Effector memory CD4-positive, alpha-beta T cell (primary cell): ENCODE measurements around the gene NAT10.

Experiments used
- DNase-seq, 3 donors: peaks; one replicate each; pipeline ENCODE4 v3.0.0-alpha.2; 2020
- H3K27ac ChIP-seq: 2 replicates; pipeline ENCODE4 v1.7.0; 2013; ENCODE audit warnings: mild to moderate bottlenecking, low read length, moderate library complexity; ENCODE audit not compliant: insufficient read depth, poor library complexity, severe bottlenecking
- H3K27me3 ChIP-seq: replicated peaks from 2 replicates; pipeline ENCODE4 v1.7.0; 2013; ENCODE audit warnings: mild to moderate bottlenecking, low read length; ENCODE audit not compliant: insufficient read depth, control insufficient read depth, poor library complexity, severe bottlenecking
- H3K36me3 ChIP-seq: 2 replicates; pipeline ENCODE4 v1.7.0; 2013; ENCODE audit warnings: mild to moderate bottlenecking, low read length, moderate library complexity; ENCODE audit not compliant: control insufficient read depth, insufficient read depth
- H3K4me1 ChIP-seq: 2 replicates; pipeline ENCODE4 v1.7.0; 2013; ENCODE audit warnings: low read length, mild to moderate bottlenecking; ENCODE audit not compliant: control insufficient read depth, insufficient read depth, poor library complexity, severe bottlenecking
- H3K4me3 ChIP-seq: 2 replicates; pipeline ENCODE4 v1.7.0; 2013; ENCODE audit warnings: low read length, low read depth, mild to moderate bottlenecking; ENCODE audit not compliant: insufficient read depth, poor library complexity, severe bottlenecking
- H3K9me3 ChIP-seq: 2 replicates; pipeline ENCODE4 v1.7.0; 2013; ENCODE audit warnings: mild to moderate bottlenecking, low read length, moderate library complexity; ENCODE audit not compliant: control insufficient read depth

The NAT10 gene

GRCh38 chr11:34155057-34155756, 49.8 kb downstream of the NAT10 start:
- Histone ChIP-seq H3K36me3 (peaks cover 5% of the 10 kb centered on the region), H3K4me1 (no peaks in the 10 kb centered on the region), H3K4me3 (no peak overlapping the region), H3K27me3 (no peaks in the 10 kb centered on the region), H3K27ac (no peak overlapping the region), H3K9me3 (no peaks in the 10 kb centered on the region)
- no peak for DNase-seq

DNA sequence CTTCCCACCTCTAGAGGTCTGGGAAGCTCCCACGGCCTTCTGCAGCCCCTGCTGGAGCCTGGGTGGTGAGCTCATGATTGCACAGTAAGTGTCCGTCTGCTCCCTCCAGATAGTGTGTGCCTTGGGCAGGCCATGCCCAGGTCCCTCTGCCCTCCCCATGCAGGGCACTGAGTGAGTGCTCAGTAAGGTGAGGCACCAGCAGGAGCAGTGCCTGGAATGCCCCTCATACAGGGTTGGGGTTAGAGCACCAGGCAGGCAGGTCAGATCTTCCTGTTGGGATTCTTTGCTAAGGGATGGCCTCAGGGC, 50.3 kb downstream of the NAT10 start:
- Histone ChIP-seq H3K4me1 (no peaks in the 10 kb centered on the region), H3K4me3 (no peak overlapping the region), H3K27ac (no peak overlapping the region), H3K36me3 (peaks cover 1% of the 10 kb centered on the region), H3K27me3 (no peaks in the 10 kb centered on the region), H3K9me3 (no peaks in the 10 kb centered on the region)
- no peak for DNase-seq

DNA sequence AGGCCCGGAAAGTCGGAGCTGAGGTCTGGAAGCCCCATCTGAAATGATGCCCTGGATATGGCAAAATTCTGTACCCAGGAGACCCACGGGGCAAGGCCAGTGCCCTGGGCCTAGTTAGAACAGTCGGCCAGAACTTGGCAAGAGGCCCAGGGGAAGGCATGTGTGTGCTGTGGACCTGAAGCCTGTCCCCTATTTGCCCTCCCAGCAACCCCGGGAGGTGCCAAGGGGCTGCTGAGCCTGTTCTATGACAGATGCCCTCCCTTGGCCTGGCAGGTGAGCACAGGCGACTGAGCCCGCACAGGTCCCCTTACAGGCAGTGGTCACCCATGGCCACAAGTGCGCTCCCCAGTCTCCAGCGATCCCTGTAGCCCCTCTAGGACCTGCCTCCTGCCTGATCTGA, 51.7 kb downstream of the NAT10 start:
- H3K36me3 ChIP-seq: no peaks in the 10 kb centered on the region
- no peaks in the 10 kb centered on the region for H3K4me1 ChIP-seq
- no peak for DNase-seq
- no peak overlapping the region for H3K27ac ChIP-seq
- H3K27me3 ChIP-seq: no peaks in the 10 kb centered on the region
- no peak overlapping the region for H3K4me3 ChIP-seq
- no peaks in the 10 kb centered on the region for H3K9me3 ChIP-seq

DNA sequence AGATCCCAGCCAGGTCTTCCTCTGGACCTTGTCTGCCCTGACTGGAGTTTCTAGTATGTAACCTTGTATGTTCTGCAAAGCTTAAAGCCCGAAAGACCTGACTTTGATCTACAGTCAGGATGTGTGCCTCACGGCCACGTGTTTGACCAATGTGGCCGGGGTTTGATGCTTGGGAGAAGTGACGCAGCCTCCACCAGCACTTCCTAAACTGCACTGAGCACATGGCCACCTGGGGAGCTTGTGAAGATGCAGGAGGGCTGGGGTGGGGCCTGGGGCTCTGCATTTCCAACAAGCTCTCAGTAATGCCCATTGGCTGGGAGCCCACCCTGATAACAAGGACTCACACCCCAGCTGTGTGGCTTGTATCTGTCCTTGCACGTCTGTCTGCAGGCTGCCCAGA, 53.2 kb downstream of the NAT10 start:
- DNase-seq: no peak
- no peaks in the 10 kb centered on the region for H3K9me3 ChIP-seq
- no peaks in the 10 kb centered on the region for H3K4me1 ChIP-seq
- H3K27ac ChIP-seq: no peak overlapping the region
- H3K36me3 ChIP-seq: no peaks in the 10 kb centered on the region
- H3K27me3 ChIP-seq: no peaks in the 10 kb centered on the region
- H3K4me3 ChIP-seq: no peak overlapping the region

GRCh38 chr11:34160049-34160721, 54.8 kb downstream of the NAT10 start:
- DNase-seq: no peak
- Histone ChIP-seq H3K27me3 (no peaks in the 10 kb centered on the region), H3K9me3 (no peaks in the 10 kb centered on the region), H3K4me1 (no peaks in the 10 kb centered on the region), H3K4me3 (no peak overlapping the region), H3K36me3 (no peaks in the 10 kb centered on the region), H3K27ac (no peak overlapping the region)

DNA sequence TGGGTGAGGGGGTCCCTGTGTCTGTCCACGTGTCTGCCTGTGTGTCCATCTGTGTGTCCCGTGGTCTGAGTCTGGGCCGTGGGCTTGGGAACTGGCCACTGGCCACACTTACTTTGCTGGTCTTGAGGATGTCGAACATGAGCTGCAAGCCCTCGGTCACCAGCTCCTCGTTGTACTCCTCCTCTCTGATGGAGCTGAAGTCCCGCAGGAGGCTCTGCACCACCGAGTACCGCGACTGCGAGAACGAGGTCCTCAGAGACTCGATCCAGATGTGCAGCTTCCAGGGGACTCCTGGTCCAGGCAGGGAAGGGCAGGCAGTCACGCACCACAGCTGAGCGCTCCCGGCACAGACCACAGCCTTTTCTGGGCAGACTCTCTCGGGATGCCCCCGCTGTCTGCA, 55.4 kb downstream of the NAT10 start:
- H3K4me3 ChIP-seq: no peak overlapping the region
- H3K4me1 ChIP-seq: no peaks in the 10 kb centered on the region
- no peak for DNase-seq
- H3K9me3 ChIP-seq: no peaks in the 10 kb centered on the region
- H3K36me3 ChIP-seq: no peaks in the 10 kb centered on the region
- no peaks in the 10 kb centered on the region for H3K27me3 ChIP-seq
- H3K27ac ChIP-seq: no peak overlapping the region

GRCh38 chr11:34161361-34161760, 55.9 kb downstream of the NAT10 start:
- Histone ChIP-seq H3K27me3 (no peaks in the 10 kb centered on the region), H3K36me3 (no peaks in the 10 kb centered on the region), H3K4me1 (no peaks in the 10 kb centered on the region), H3K9me3 (no peaks in the 10 kb centered on the region), H3K27ac (no peak overlapping the region), H3K4me3 (no peak overlapping the region)
- DNase-seq: no peak

DNA sequence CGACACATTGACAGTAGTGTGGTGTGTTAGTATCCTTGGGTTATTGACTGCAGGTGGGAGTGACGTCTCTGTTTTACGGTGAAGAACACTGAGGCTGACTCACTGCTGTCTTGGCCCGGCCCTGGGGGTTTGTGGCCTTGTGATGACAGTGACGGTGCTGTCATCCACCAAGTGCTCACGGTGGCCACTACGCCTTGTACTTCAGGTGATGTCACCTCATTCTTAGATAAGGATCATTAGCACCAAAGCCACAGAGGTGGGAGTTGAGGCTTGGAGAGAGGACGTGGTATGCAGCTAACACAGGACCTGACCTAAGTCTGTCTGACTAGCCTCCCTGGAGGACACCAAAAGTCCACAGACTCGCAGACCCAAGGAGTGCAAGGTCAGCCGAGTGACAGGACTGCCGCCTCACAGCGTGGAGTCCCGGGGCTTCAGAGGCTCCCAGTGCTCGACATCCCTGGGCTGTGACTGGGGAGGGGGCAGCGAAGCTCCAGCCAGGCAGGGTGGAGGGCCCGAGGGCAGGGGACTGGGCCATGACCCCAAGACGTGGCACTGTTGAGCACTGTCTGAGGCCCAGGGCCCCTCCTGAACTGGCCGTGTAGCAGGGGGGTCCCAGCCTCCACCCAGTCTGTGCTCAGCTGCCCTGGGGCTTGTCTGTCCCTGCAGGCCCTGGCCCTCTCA, 56.5 kb downstream of the NAT10 start:
- peak in 1 of 3 donors; percentile 3 for DNase-seq
- H3K9me3 ChIP-seq: no peaks in the 10 kb centered on the region
- H3K27me3 ChIP-seq: no peaks in the 10 kb centered on the region
- H3K4me3 ChIP-seq: no peak overlapping the region
- H3K4me1 ChIP-seq: no peaks in the 10 kb centered on the region
- no peak overlapping the region for H3K27ac ChIP-seq
- H3K36me3 ChIP-seq: no peaks in the 10 kb centered on the region

- Histone ChIP-seq H3K9me3 (no peaks in the 10 kb centered on the region), H3K27me3 (no peaks in the 10 kb centered on the region), H3K4me1 (no peaks in the 10 kb centered on the region), H3K27ac (no peak overlapping the region), H3K4me3 (no peak overlapping the region), H3K36me3 (no peaks in the 10 kb centered on the region)
- DNase-seq: no peak
Measured at GRCh38 chr11:34162493-34162820, 57.0 kb downstream of the NAT10 start.

DNA sequence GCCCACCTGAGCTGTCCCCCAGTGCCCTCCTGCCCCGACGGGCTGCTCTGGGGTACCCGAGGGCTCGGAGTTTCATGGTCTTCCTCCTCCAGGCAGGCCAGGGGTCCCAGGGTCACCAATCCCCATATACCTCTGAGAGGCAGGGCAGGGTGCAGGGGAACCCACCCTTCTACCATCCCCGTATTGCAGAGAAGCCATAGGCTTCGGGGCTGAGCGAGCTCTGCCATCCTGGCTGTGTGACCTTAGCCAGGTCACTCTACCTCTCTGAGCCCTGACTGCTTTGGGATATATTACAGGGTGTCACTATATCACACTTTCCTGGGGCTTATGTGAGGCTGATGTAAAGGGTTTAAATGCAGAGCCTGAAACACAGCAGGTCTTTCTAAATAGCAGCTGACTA, 57.4 kb downstream of the NAT10 start:
- Histone ChIP-seq H3K4me3 (no peak overlapping the region), H3K4me1 (no peaks in the 10 kb centered on the region), H3K9me3 (no peaks in the 10 kb centered on the region), H3K27me3 (no peaks in the 10 kb centered on the region), H3K36me3 (no peaks in the 10 kb centered on the region), H3K27ac (no peak overlapping the region)
- DNase-seq: no peak
